Prostate gland (tissue), 2 donors: Measurements from ENCODE around the gene INKA2.

Source experiments
- CTCF ChIP-seq, 4 experiments: fragments of 200-600 bp in 2 of 4; fragments of 450-650 bp in 2 of 4; sonication (generic) in 2 of 4; IDR thresholded peaks; 1 replicate in 3 of 4; 2 replicates in 1 of 4; pipeline ENCODE4 v1.5.1; 2016 to 2019; ENCODE audit warnings: antibody characterized with exemption in 4 of 4, mild to moderate bottlenecking in 2 of 4, moderate library complexity in 2 of 4
- POLR2A ChIP-seq: fragments of 450-650 bp; IDR thresholded peaks from one replicate; pipeline ENCODE4 v1.6.1; 2016; ENCODE audit warnings: antibody characterized with exemption, mild to moderate bottlenecking

- TF ChIP-seq CTCF (IDR thresholded peaks at IDR 0.05): no peak
- no peak for TF ChIP-seq POLR2A
Observed at GRCh38 chr1:111779546-111779945, 40.4 kb upstream of the INKA2 start.
